Neuronal stem cell (in vitro differentiated cells): ENCODE results near the gene GOLGA6L10.

ENCODE experiments used
- DNase-seq: peaks from one replicate; pipeline ENCODE4 v3.0.0-alpha.2; 2013; ENCODE audit warnings: low spot score
- H2AFZ ChIP-seq: one replicate; pipeline ENCODE4 v1.6.1; 2013; ENCODE audit warnings: mild to moderate bottlenecking, low read length, inconsistent platforms
- H2AK5ac ChIP-seq: 2 replicates; pipeline ENCODE4 v1.6.1; 2013; ENCODE audit warnings: low read depth, mild to moderate bottlenecking, inconsistent platforms, low read length, moderate library complexity, mixed read lengths
- H2BK120ac ChIP-seq: 2 replicates; pipeline ENCODE4 v1.6.1; 2013; ENCODE audit warnings: low read depth, mild to moderate bottlenecking, inconsistent platforms, low read length, moderate library complexity, mixed read lengths
- H2BK12ac ChIP-seq: one replicate; pipeline ENCODE4 v1.6.1; 2013; ENCODE audit warnings: low read length, inconsistent platforms
- H2BK15ac ChIP-seq: 2 replicates; pipeline ENCODE4 v1.6.1; 2013; ENCODE audit warnings: mild to moderate bottlenecking, low read length, inconsistent platforms, mixed read lengths
- H2BK5ac ChIP-seq: one replicate; pipeline ENCODE4 v1.6.1; 2013; ENCODE audit warnings: inconsistent platforms, mild to moderate bottlenecking, low read length, moderate library complexity
- H3K14ac ChIP-seq: one replicate; pipeline ENCODE4 v1.6.1; 2013; ENCODE audit warnings: low read length, inconsistent platforms
- H3K18ac ChIP-seq: 2 replicates; pipeline ENCODE4 v1.6.1; 2013; ENCODE audit warnings: low read length, inconsistent platforms
- H3K23ac ChIP-seq: 2 replicates; pipeline ENCODE4 v1.6.1; 2013; ENCODE audit warnings: low read depth, mild to moderate bottlenecking, mixed read lengths, low read length, inconsistent platforms; ENCODE audit not compliant: poor library complexity
- H3K27ac ChIP-seq: replicated peaks from 3 replicates; pipeline ENCODE4 v1.5.1; 2013; ENCODE audit warnings: low read length, inconsistent platforms
- H3K27me3 ChIP-seq, 3 experiments: 2 replicates each; pipeline ENCODE4 v1.6.1; 2013; ENCODE audit warnings: low read length in 3 of 3, mild to moderate bottlenecking in 2 of 3, inconsistent platforms in 1 of 3, low read depth in 1 of 3, mixed read lengths in 1 of 3, moderate library complexity in 1 of 3; ENCODE audit not compliant: control insufficient read depth in 3 of 3, insufficient read depth in 3 of 3
- H3K36me3 ChIP-seq, 2 donors: replicated peaks in 1 of 2; 2 replicates each; pipeline ENCODE4 v1.6.1; 2013; ENCODE audit warnings: low read length in 2 of 2; ENCODE audit not compliant: control insufficient read depth in 2 of 2, insufficient read depth in 2 of 2
- H3K4ac ChIP-seq: 2 replicates; pipeline ENCODE4 v1.6.1; 2013; ENCODE audit warnings: inconsistent platforms, mild to moderate bottlenecking, low read length, moderate library complexity
- H3K4me1 ChIP-seq, 2 donors: 1 replicate in 1 of 2; 2 replicates in 1 of 2; pipeline ENCODE4 v1.6.1; 2013; ENCODE audit warnings: low read length in 2 of 2, low read depth in 1 of 2; ENCODE audit not compliant: control insufficient read depth in 2 of 2, insufficient read depth in 1 of 2
- H3K4me2 ChIP-seq: one replicate; pipeline ENCODE4 v1.6.1; 2013; ENCODE audit warnings: mild to moderate bottlenecking, low read length, inconsistent platforms; ENCODE audit not compliant: insufficient read depth, poor library complexity, severe bottlenecking
- H3K4me3 ChIP-seq, 2 donors: 2 replicates each; pipeline ENCODE4 v1.5.1; 2013; ENCODE audit warnings: low read length in 2 of 2, mild to moderate bottlenecking in 2 of 2, inconsistent platforms in 1 of 2, moderate library complexity in 1 of 2
- H3K79me1 ChIP-seq: one replicate; pipeline ENCODE4 v1.6.1; 2013; ENCODE audit warnings: low read depth, mild to moderate bottlenecking, inconsistent platforms, low read length, moderate library complexity
- H3K9ac ChIP-seq: one replicate; pipeline ENCODE4 v1.6.1; 2013; ENCODE audit warnings: mild to moderate bottlenecking, low read depth, low read length, inconsistent platforms; ENCODE audit not compliant: poor library complexity
- H3K9me3 ChIP-seq, 2 donors: replicated peaks in 1 of 2; 2 replicates each; pipeline versions ENCODE3 to v1.6.1; 2013; ENCODE audit warnings: low read length in 2 of 2, mild to moderate bottlenecking in 2 of 2, inconsistent platforms in 1 of 2, low read depth in 1 of 2, mixed read lengths in 1 of 2, moderate library complexity in 1 of 2; ENCODE audit not compliant: control insufficient read depth in 2 of 2, insufficient read depth in 1 of 2
- H4K8ac ChIP-seq: one replicate; pipeline ENCODE4 v1.6.1; 2013; ENCODE audit warnings: low read depth, mild to moderate bottlenecking, inconsistent platforms, low read length, moderate library complexity
- H4K91ac ChIP-seq: one replicate; pipeline ENCODE4 v1.6.1; 2013; ENCODE audit warnings: low read length, low read depth, mild to moderate bottlenecking, inconsistent platforms; ENCODE audit not compliant: poor library complexity
- WGBS, 2 donors: extraction: QIAGEN DNeasy Blood & Tissue Kit; methylation state at CpG; one replicate each; pipeline ENCODE4 v1.1.7; 2013; ENCODE audit warnings: missing lambda C conversion rate in 2 of 2, mixed read lengths in 1 of 2; ENCODE audit not compliant: insufficient read length in 2 of 2, insufficient replicate concordance in 1 of 2; ENCODE audit errors: extremely low coverage in 2 of 2; 5-methylcytosine and 5-hydroxymethylcytosine counted together

GOLGA6L10 gene

GRCh38 chr15:82305621-82306048, 43.6 kb downstream of the GOLGA6L10 start:
- Histone ChIP-seq H3K14ac (peak overlapping the region; percentile 25), H3K23ac (no peak overlapping the region), H4K91ac (no peak overlapping the region), H2BK15ac (peak overlapping the region; percentile 38), H2AFZ (no peak overlapping the region), H3K4me2 (no peak overlapping the region), H3K4me1 (no peaks in the 10 kb centered on the region), H3K4me3 (no peak overlapping the region), H3K36me3 (no peaks in the 10 kb centered on the region), H3K9me3 (no peaks in the 10 kb centered on the region), H3K9ac (no peak overlapping the region), H3K79me1 (peaks cover 2% of the 10 kb centered on the region), H2AK5ac (peak overlapping the region; percentile 11), H4K8ac (peak overlapping the region; percentile 76), H2BK120ac (no peak overlapping the region), H3K27me3 (peaks cover 0 to 30% (median 0%) of the 10 kb centered on the region in 3 experiments), H3K27ac (no peak overlapping the region), H3K18ac (peak overlapping the region; percentile 83), H2BK12ac (peak overlapping the region; percentile 2), H2BK5ac (no peak overlapping the region), H3K4ac (no peak overlapping the region)
- no CpG with 5 or more reads among the region's 7 CpGs for WGBS, 2 donors
- no peak for DNase-seq

GRCh38 chr15:82304778-82305090, 44.5 kb downstream of the GOLGA6L10 start:
- WGBS, 2 donors, result no CpG with 5 or more reads among the region's 4 CpGs

GRCh38 chr15:82303956-82304777, 45.1 kb downstream of the GOLGA6L10 start:
- H3K27me3 ChIP-seq, result peaks cover 0 to 30% (median 0%) of the 10 kb centered on the region in 3 experiments
- no peak overlapping the region for H3K4me3 ChIP-seq
- no peak overlapping the region for H2BK120ac ChIP-seq
- no CpG with 5 or more reads among the region's 12 CpGs for WGBS, 2 donors
- H3K4ac ChIP-seq, result peak overlapping the region; percentile 84
- H4K91ac ChIP-seq, result peak overlapping the region; percentile 30
- peak overlapping the region; percentile 37 for H2AK5ac ChIP-seq
- no peak overlapping the region for H3K4me2 ChIP-seq
- no peaks in the 10 kb centered on the region for H3K36me3 ChIP-seq
- H4K8ac ChIP-seq, result no peak overlapping the region
- H2BK5ac ChIP-seq, result no peak overlapping the region
- H3K23ac ChIP-seq, result peak overlapping the region; percentile 89
- H2BK15ac ChIP-seq, result no peak overlapping the region
- no peak for DNase-seq
- H3K4me1 ChIP-seq, result no peaks in the 10 kb centered on the region
- peak overlapping the region; percentile 21 for H3K14ac ChIP-seq
- H3K18ac ChIP-seq, result peak overlapping the region; percentile 38
- peak overlapping the region; percentile 44 for H3K9ac ChIP-seq
- H2BK12ac ChIP-seq, result no peak overlapping the region
- no peak overlapping the region for H3K27ac ChIP-seq
- H3K79me1 ChIP-seq, result peaks cover 2% of the 10 kb centered on the region
- no peak overlapping the region for H2AFZ ChIP-seq
- no peaks in the 10 kb centered on the region for H3K9me3 ChIP-seq

More at GRCh38 chr15:82304778-82305090, 44.5 kb downstream of the GOLGA6L10 start:
- Histone ChIP-seq H2BK5ac (no peak overlapping the region), H3K9ac (no peak overlapping the region), H3K36me3 (no peaks in the 10 kb centered on the region), H3K4me1 (no peaks in the 10 kb centered on the region), H4K8ac (no peak overlapping the region), H4K91ac (no peak overlapping the region), H3K9me3 (no peaks in the 10 kb centered on the region), H3K4ac (no peak overlapping the region), H3K23ac (no peak overlapping the region), H3K4me3 (no peak overlapping the region), H2BK120ac (no peak overlapping the region), H2BK15ac (no peak overlapping the region), H3K27ac (no peak overlapping the region), H3K4me2 (no peak overlapping the region), H3K18ac (no peak overlapping the region), H2AK5ac (no peak overlapping the region), H3K14ac (no peak overlapping the region), H3K27me3 (peaks cover 0 to 30% (median 0%) of the 10 kb centered on the region in 3 experiments), H3K79me1 (peaks cover 2% of the 10 kb centered on the region), H2AFZ (no peak overlapping the region), H2BK12ac (no peak overlapping the region)
- DNase-seq, result no peak

- no peaks in the 10 kb centered on the region for H3K36me3 ChIP-seq
- H2BK15ac ChIP-seq, result no peak overlapping the region
- peak overlapping the region; percentile 4 for H2AK5ac ChIP-seq
- no peak overlapping the region for H3K4me2 ChIP-seq
- WGBS, 2 donors, result no CpG with 5 or more reads among the region's 3 CpGs
- no peak for DNase-seq
- peaks cover 0 to 23% (median 0%) of the 10 kb centered on the region in 3 experiments for H3K27me3 ChIP-seq
- no peaks in the 10 kb centered on the region for H3K9me3 ChIP-seq
- H2BK120ac ChIP-seq, result no peak overlapping the region
- H3K9ac ChIP-seq, result no peak overlapping the region
- H4K91ac ChIP-seq, result no peak overlapping the region
- H3K14ac ChIP-seq, result no peak overlapping the region
- no peak overlapping the region for H2BK5ac ChIP-seq
- H3K4ac ChIP-seq, result no peak overlapping the region
- no peak overlapping the region for H3K4me3 ChIP-seq
- no peak overlapping the region for H2AFZ ChIP-seq
- H4K8ac ChIP-seq, result no peak overlapping the region
- H2BK12ac ChIP-seq, result no peak overlapping the region
- no peak overlapping the region for H3K18ac ChIP-seq
- H3K4me1 ChIP-seq, result no peaks in the 10 kb centered on the region
- H3K23ac ChIP-seq, result no peak overlapping the region
- H3K79me1 ChIP-seq, result peaks cover 2% of the 10 kb centered on the region
- H3K27ac ChIP-seq, result no peak overlapping the region
These were observed 47.8 kb downstream of the GOLGA6L10 start for GRCh38 chr15:82301296-82302016.
